HG03039 (cell line): ENCODE measurements around the gene CCL25.

ENCODE experiments used
- ATAC-seq: cut with Tn5 transposase; IDR thresholded peaks from one replicate; pipeline ENCODE4 v1.9.1; 2021; ENCODE audit warnings: mild to moderate bottlenecking, moderate library complexity; ENCODE audit not compliant: unreplicated experiment

Gene CCL25

GRCh38 chr19:8109455-8109854 is 56.9 kb downstream of the CCL25 start:
- no peak for ATAC-seq

- no peak for ATAC-seq
Observed at GRCh38 chr19:8109890-8110662, 57.5 kb downstream of the CCL25 start.

- ATAC-seq: no peak
Observed at GRCh38 chr19:8110931-8111330, 58.4 kb downstream of the CCL25 start.

GRCh38 chr19:8111376-8111775 is 58.8 kb downstream of the CCL25 start:
- no peak for ATAC-seq
